Memory B cell (primary cell): ENCODE measurements around the gene NNAT.
"Not testable (repeated sequence)": the region's sequence is repeated elsewhere in the genome, so short reads cannot be mapped to it uniquely, and the experiment has no call there.

Source experiments
- ATAC-seq: fragments of 150-1000 bp; cut with Tn5 transposase; 2 replicates; pipeline ENCODE4 v1.10.0; 2021; ENCODE audit warnings: low read depth, mild to moderate bottlenecking, moderate library complexity
- DNase-seq, 2 donors: peaks; one replicate each; pipeline ENCODE4 v3.0.0; 2022; ENCODE audit warnings: low spot score in 2 of 2
- H3K27ac Mint-ChIP-seq: one replicate; pipeline ENCODE4 v1.8.0; 2022; ENCODE audit warnings: mild to moderate bottlenecking, moderate library complexity, mixed read lengths
- H3K27me3 Mint-ChIP-seq: one replicate; pipeline ENCODE4 v1.8.0; 2022; ENCODE audit warnings: mixed read lengths
- H3K36me3 Mint-ChIP-seq: one replicate; pipeline ENCODE4 v1.8.0; 2022; ENCODE audit warnings: mild to moderate bottlenecking, mixed read lengths
- H3K4me1 Mint-ChIP-seq: one replicate; pipeline ENCODE4 v1.8.0; 2022; ENCODE audit warnings: mixed read lengths
- H3K4me3 Mint-ChIP-seq: one replicate; pipeline ENCODE4 v1.8.0; 2022; ENCODE audit warnings: mild to moderate bottlenecking, moderate library complexity, mixed read lengths
- H3K9me3 Mint-ChIP-seq: one replicate; pipeline ENCODE4 v1.8.0; 2022; ENCODE audit warnings: mixed read lengths

Gene NNAT

GRCh38 chr20:37550101-37550920, 29.3 kb downstream of the NNAT start:
- not testable (repeated sequence) for H3K36me3 Mint-ChIP-seq, H3K4me1 Mint-ChIP-seq

DNA sequence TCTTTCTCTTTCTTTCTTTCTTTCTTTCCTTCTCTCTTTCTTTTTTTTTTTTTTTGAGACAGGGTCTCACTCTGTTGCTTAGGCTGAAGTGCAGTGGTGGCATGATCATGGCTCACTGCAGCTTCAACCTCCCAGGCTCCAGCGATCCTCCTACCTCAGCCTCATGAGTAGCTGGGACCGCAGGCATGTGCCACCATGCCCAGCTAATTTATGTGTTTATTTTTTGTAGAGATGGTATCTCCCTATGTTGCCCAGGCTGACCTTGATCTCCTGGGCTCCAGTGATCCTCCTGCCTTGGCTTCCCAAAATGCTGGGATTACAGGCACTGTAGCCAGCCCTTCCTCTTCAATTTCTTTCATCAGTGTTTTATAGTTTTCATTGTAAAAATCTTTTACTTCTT, 30.6 kb downstream of the NNAT start:
- DNase-seq, ATAC-seq, H3K4me1 Mint-ChIP-seq, H3K27ac Mint-ChIP-seq, H3K9me3 Mint-ChIP-seq, H3K4me3 Mint-ChIP-seq, H3K36me3 Mint-ChIP-seq: not testable (repeated sequence)
- peaks cover 12% of the 10 kb centered on the region for H3K27me3 Mint-ChIP-seq

More at GRCh38 chr20:37550101-37550920, 29.3 kb downstream of the NNAT start:
- not testable (repeated sequence) for H3K4me3 Mint-ChIP-seq, ATAC-seq, H3K27ac Mint-ChIP-seq, DNase-seq, H3K9me3 Mint-ChIP-seq
- peaks cover 13% of the 10 kb centered on the region for H3K27me3 Mint-ChIP-seq

GRCh38 chr20:37552415-37552814, 31.4 kb downstream of the NNAT start:
- H3K36me3 Mint-ChIP-seq: peaks cover 2% of the 10 kb centered on the region
- H3K27ac Mint-ChIP-seq: no peak overlapping the region
- no peak for ATAC-seq
- DNase-seq: no peak
- H3K9me3 Mint-ChIP-seq: peaks cover 3% of the 10 kb centered on the region
- H3K27me3 Mint-ChIP-seq: peaks cover 19% of the 10 kb centered on the region
- peaks cover 3% of the 10 kb centered on the region for H3K4me1 Mint-ChIP-seq
- H3K4me3 Mint-ChIP-seq: no peak overlapping the region

- not testable (repeated sequence) for H3K27ac Mint-ChIP-seq, H3K4me1 Mint-ChIP-seq, H3K4me3 Mint-ChIP-seq, DNase-seq, H3K9me3 Mint-ChIP-seq, ATAC-seq, H3K36me3 Mint-ChIP-seq
- H3K27me3 Mint-ChIP-seq: peaks cover 21% of the 10 kb centered on the region
Observed at GRCh38 chr20:37554721-37555298, 33.8 kb downstream of the NNAT start.

GRCh38 chr20:37556538-37556937, 35.5 kb downstream of the NNAT start:
- Mint-ChIP-seq H3K27me3 (peaks cover 22% of the 10 kb centered on the region), H3K27ac (no peak overlapping the region), H3K36me3 (no peaks in the 10 kb centered on the region), H3K4me1 (no peaks in the 10 kb centered on the region), H3K9me3 (no peaks in the 10 kb centered on the region), H3K4me3 (no peak overlapping the region)
- ATAC-seq (no peak), DNase-seq (no peak)

DNA sequence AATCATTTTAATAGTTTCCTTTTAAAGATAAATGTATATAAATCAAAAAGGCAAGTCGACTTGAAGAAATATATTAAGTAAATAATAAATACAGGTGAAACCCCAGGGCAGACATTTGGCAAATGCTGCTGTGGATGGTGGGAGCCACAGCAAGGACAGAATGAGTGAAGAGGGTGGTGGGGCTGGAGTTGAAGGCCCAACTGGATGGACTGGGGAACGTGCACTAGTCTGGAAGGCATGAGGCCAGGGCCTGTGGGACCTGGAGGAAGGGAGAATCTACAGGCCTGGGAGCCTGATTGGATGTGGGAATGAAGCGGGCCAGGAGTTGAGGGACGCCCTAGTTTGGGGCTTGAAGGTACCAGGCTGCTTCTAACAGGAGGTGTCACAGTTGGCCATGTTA, 37.3 kb downstream of the NNAT start:
- no peak overlapping the region for H3K27ac Mint-ChIP-seq
- no peaks in the 10 kb centered on the region for H3K4me1 Mint-ChIP-seq
- DNase-seq: no peak
- no peak for ATAC-seq
- H3K27me3 Mint-ChIP-seq: peaks cover 22% of the 10 kb centered on the region
- H3K9me3 Mint-ChIP-seq: no peaks in the 10 kb centered on the region
- H3K4me3 Mint-ChIP-seq: no peak overlapping the region
- no peaks in the 10 kb centered on the region for H3K36me3 Mint-ChIP-seq

- peaks cover 22% of the 10 kb centered on the region for H3K27me3 Mint-ChIP-seq
Observed at GRCh38 chr20:37558779-37559178, 37.7 kb downstream of the NNAT start.

DNA sequence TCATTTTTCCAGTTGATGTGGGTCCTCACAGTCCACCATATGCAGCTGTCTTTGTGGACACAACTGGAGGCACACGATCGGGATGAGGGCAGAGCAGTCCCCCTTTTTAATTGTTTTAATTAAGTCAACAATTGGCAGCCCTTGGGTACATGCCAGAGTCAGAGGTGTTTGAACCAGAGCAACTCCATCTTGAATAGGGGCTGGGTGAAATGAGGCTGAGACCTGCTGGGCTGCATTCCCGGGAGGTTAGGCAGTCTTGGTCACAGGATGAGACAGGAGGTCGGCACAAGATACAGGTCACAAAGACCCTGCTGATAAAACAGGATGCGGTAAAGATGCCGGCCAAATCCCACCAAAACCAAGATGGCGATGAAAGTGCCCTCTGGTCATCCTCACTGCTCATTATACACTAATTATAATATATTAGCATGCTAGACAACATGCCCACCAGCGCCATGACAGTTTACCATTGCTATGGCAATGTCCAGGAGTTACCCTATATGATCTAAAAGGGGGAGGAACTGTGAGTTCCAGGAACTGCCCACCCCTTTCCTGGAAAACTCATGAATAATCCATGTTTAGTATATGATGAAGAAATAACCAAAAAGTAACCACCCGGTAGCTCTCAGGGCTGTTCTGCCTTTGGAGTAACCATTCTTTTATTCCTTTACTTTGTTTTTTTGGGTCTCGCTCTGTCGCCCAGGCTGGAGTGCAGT, 38.4 kb downstream of the NNAT start:
- Mint-ChIP-seq H3K27me3 (peaks cover 22% of the 10 kb centered on the region), H3K4me1 (no peaks in the 10 kb centered on the region), H3K4me3 (no peak overlapping the region), H3K9me3 (no peaks in the 10 kb centered on the region), H3K27ac (no peak overlapping the region), H3K36me3 (no peaks in the 10 kb centered on the region)
- no peak for ATAC-seq
- DNase-seq: no peak

More at GRCh38 chr20:37558779-37559178, 37.7 kb downstream of the NNAT start:
- no peaks in the 10 kb centered on the region for H3K4me1 Mint-ChIP-seq
- no peak overlapping the region for H3K4me3 Mint-ChIP-seq
- H3K36me3 Mint-ChIP-seq: no peaks in the 10 kb centered on the region
- H3K9me3 Mint-ChIP-seq: no peaks in the 10 kb centered on the region
- DNase-seq: no peak
- no peak overlapping the region for H3K27ac Mint-ChIP-seq
- ATAC-seq: no peak

DNA sequence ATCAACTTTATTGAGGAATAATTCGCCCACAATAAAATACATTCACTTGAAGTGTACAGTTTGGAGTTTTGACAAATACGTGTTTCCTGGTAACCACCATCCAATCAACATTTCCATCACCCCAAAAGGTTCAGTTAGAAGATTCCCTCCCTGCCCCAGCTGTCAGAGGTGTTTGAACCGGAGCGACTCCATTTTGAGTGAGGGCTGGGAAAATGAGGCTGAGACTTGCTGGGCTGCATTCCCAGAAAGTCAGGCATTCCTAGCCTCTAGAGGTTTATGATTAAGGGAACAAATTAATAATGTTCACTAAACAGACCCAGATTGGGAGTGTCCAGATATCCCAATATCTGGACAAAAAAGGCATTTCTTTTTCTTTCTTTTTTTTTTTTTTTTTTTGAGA, 39.6 kb downstream of the NNAT start:
- no peak overlapping the region for H3K4me3 Mint-ChIP-seq
- H3K27ac Mint-ChIP-seq: no peak overlapping the region
- no peaks in the 10 kb centered on the region for H3K9me3 Mint-ChIP-seq
- no peaks in the 10 kb centered on the region for H3K4me1 Mint-ChIP-seq
- DNase-seq: no peak
- H3K36me3 Mint-ChIP-seq: no peaks in the 10 kb centered on the region
- no peak for ATAC-seq
- H3K27me3 Mint-ChIP-seq: peaks cover 24% of the 10 kb centered on the region

- H3K4me3 Mint-ChIP-seq: no peak overlapping the region
- no peaks in the 10 kb centered on the region for H3K9me3 Mint-ChIP-seq
- ATAC-seq (no peak), DNase-seq (no peak)
- peaks cover 15% of the 10 kb centered on the region for H3K27me3 Mint-ChIP-seq
- peaks cover 4% of the 10 kb centered on the region for H3K4me1 Mint-ChIP-seq
- H3K36me3 Mint-ChIP-seq: no peaks in the 10 kb centered on the region
- no peak overlapping the region for H3K27ac Mint-ChIP-seq
Observed at GRCh38 chr20:37562695-37563480, 41.8 kb downstream of the NNAT start.

DNA sequence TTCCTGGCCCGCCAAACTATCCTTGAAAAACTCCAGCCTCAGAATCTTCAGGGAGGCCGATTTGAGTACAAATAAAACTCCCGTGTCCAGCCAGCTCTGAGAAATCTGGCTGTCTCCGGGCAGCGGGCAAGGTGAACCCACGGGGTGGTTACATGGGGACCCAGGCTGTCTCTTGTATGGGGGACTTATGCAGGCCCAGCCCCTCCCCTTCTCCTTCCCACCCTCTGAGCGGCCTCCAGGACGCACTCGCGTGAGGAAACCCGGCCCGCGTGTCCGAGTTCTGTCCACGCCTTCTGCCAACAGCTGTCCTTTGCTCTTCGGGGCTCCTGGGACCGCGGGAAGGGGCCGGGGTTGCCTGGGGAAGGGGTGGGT, 43.0 kb downstream of the NNAT start:
- Mint-ChIP-seq H3K9me3 (no peaks in the 10 kb centered on the region), H3K27ac (no peak overlapping the region), H3K27me3 (peaks cover 18% of the 10 kb centered on the region), H3K4me3 (no peak overlapping the region), H3K36me3 (no peaks in the 10 kb centered on the region), H3K4me1 (peaks cover 8% of the 10 kb centered on the region)
- DNase-seq (no peak), ATAC-seq (no peak)

- DNase-seq: peak; percentile 51 to 69
- ATAC-seq: peak; percentile 60
- H3K36me3 Mint-ChIP-seq: no peaks in the 10 kb centered on the region
- peaks cover 8% of the 10 kb centered on the region for H3K4me1 Mint-ChIP-seq
- H3K27ac Mint-ChIP-seq: no peak overlapping the region
- H3K9me3 Mint-ChIP-seq: no peaks in the 10 kb centered on the region
- no peak overlapping the region for H3K4me3 Mint-ChIP-seq
- peaks cover 18% of the 10 kb centered on the region for H3K27me3 Mint-ChIP-seq
Observed at GRCh38 chr20:37564388-37565133, 43.5 kb downstream of the NNAT start.

DNA sequence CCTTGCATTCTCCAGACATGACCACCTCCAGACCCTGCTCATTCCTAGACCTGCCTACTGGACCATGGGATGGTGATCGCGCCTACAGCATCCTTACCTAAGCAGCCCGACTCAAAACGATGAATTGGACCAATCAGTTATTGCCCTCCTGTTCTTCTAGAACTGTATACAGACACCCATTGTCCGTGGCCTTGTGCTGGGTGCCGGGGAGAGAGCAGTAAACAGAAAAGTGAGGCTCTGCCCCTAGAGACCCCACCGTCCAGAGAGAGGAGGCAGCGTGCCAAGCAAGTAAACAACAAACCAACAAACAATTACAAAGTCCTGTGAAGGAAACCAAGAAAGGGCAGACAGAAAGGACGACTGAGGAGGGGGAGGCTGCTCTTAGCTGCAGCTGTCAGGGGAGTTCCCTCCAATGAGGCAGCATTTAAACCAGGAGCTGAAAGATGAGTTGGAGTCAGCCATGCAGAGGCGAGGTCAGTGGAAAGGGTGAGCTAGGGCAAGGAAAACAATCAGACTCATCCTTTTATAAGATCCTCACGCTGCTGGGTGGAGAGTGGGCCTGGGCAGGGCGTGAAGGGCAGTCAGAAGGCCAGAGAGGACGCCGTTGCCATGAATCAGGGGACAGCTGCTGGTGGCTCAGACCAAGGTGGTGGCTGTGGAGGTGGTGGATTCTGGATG, 44.2 kb downstream of the NNAT start:
- DNase-seq: no peak

More for the DNA sequence above, 44.2 kb downstream of the NNAT start:
- Mint-ChIP-seq H3K4me3 (no peak overlapping the region), H3K27ac (no peak overlapping the region), H3K36me3 (no peaks in the 10 kb centered on the region), H3K9me3 (no peaks in the 10 kb centered on the region), H3K27me3 (peaks cover 21% of the 10 kb centered on the region), H3K4me1 (peaks cover 8% of the 10 kb centered on the region)
- ATAC-seq: no peak
